ENCODE data around the gene LRRC58.
"Not testable (repeated sequence)": the region's sequence is repeated elsewhere in the genome, so short reads cannot be mapped to it uniquely, and the experiment has no call there.

The LRRC58 gene

DNA sequence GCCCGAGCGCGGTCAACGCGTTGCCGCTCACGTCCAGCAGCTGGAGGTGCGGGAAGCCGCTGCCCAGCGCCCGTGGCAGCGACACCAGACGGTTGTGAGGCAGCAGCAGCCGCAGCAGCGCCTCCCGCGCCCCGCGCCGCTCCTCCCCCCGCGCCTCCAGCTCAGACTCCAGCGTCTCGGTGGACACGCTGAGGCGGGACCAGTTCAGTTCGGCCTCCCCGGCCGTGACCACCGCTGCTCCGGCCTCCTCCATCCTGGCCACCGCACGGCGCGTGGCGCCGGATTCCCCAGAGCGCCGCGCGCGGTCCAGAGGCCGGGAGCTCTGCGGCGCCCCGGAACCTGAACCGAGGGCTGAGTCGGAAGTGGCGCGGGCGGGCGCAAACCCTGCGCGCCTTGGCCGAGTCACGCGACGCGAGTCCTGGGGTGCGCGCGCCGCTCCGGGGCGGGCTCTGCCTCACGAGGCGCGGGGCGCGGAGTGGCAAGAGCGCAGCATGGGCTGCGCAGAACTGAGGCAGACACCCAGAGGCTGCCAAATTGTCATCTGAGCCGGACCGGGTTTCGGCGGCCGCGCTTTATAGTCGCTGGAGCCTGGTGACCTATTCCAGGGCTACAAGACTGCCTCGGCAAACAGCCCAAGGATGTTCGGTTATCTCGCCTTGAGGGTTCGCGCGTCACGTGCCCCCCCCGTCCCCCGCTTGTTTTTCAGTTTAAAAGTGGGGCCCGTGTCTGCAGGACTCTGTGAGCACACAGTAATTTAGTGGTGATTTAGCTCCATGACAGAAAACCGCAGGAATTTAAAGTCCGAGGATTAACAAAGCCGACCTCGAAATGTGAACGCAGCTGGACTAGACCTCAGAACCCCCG is at the start of gene LRRC58:
TSS of gene LRRC58 (minus strand) at position 364 of the 864 bp plus-strand sequence. CDS start at position 253, 111 bp downstream.
- peak; percentile 88 for DNase-seq (ENCODE audit: insufficient read length, low spot score)
- peak; percentile 87 for FAIRE-seq

DNA sequence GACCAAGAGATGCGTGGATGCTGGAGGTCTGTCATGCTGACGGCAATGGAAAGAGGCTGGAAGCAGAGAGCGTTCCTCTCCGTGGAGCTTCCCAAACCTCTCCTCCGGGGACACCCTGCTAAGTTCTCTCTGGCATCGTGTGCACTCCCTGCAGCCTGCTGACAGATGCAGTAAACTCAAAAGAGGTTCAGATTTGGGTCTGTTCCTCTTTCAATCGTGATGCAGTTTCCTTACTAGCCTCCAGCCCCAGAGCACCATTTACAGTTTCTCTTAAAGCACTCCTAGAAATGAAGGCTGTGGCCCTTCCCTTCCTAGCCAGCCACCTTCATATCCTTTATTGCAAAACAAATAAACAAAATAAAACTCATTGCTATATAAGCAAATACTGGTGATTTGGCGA is 47.3 kb upstream of the LRRC58 start:
- FAIRE-seq (no peak), DNase-seq (ENCODE audit: insufficient read length, low spot score) (no peak)

DNA sequence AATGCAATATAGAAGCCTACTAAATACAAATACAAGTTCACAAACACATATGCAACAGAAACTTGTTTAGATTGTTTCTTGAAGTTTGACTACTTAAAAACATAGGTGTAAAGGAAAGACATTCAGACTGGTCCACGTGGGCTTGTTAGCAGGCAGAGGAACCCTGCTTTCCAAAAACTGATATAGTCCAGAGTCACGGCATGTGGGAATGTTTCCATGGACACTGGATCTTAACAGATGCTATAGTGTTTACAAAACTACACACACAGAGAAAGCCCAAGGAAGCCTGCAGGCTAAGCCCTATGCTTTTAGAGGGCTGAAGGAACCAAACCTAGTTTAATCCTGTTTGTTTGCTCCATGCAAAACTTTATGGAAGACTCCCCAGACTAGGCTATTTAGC is 45.2 kb upstream of the LRRC58 start:
- DNase-seq (ENCODE audit: insufficient read length, low spot score) (no peak), FAIRE-seq (no peak)

- DNase-seq (ENCODE audit: insufficient read length, low spot score) (no peak), FAIRE-seq (no peak)
Measured at GRCh38 chr3:120393761-120394160, 44.6 kb upstream of the LRRC58 start.

DNA sequence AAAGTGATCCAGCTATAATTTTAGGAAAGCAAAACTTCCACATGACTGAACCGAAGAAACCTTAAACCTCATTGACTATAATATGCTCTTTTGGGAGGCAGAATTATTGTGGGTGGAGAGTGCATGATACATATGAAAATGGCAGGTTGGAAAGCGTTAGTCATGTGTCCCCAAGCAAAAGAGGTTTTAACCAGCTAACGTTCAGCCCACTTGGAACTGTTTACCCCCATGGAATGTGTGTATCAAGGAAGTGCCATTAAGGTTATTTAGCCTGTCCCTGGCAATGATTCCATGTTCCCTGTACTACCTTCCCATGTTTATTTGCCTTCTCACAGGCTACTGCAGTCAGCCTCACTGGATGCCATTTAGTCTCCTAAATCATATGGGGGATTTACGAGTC is 44.1 kb upstream of the LRRC58 start:
- DNase-seq (ENCODE audit: insufficient read length, low spot score) (no peak), FAIRE-seq (no peak)

GRCh38 chr3:120382941-120383447 is 33.8 kb upstream of the LRRC58 start:
- FAIRE-seq: no peak
- no peak for DNase-seq (ENCODE audit: insufficient read length, low spot score)

DNA sequence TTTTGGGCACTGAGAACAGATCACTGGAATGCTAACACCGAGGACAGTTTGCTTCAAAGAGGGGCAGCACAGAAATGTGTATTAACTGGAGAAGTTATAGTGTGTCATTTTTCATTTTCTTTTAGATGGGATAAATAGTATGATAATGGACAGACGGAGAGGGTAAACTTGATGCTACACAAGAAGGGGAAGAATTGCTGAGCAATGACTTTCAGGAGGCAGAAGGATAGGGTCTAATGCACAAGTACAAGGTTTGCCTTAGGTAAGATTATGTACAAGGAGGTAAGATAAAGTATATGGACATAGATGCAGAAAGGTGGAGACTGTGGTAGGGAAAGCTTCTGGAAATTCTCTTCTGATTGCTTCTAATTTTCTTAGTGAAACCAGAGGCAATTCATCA is 32.3 kb upstream of the LRRC58 start:
- no peak for FAIRE-seq
- no peak for DNase-seq (ENCODE audit: insufficient read length, low spot score)

DNA sequence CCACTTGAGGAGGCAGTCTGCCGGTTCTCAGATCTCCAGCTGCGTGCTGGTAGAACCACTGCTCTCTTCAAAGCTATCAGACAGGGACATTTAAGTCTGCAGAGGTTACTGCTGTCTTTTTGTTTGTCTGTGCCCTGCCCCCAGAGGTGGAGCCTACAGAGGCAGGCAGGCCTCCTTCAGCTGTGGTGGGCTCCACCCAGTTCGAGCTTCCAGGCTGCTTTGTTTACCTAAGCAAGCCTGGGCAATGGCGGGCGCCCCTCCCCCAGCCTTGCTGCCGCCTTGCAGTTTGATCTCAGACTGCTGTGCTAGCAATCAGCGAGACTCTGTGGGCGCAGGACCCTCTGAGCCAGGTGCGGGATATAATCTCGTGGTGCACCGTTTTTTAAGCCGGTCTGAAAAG is 28.8 kb upstream of the LRRC58 start:
- not testable (repeated sequence) for DNase-seq (ENCODE audit: insufficient read length, low spot score); FAIRE-seq

DNA sequence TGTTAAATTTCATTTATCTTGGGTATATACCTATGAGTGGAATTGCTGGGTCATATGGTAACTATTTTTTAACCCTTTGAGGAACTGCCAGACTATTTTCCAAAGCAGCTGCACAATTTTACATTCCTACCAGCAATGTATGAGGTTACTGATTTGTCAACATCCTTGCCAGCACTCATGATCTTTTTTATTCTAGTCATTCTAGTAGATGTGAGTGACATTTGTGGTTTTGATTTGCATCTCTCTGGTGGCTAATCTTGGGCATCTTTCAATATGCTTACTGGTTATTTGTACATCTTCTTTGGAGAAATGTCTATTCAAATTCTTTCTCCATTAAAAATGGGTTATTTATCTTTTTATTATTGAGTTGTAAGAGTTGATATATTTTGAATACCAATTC is 21.3 kb upstream of the LRRC58 start:
- DNase-seq (ENCODE audit: insufficient read length, low spot score) (no peak), FAIRE-seq (no peak)

DNA sequence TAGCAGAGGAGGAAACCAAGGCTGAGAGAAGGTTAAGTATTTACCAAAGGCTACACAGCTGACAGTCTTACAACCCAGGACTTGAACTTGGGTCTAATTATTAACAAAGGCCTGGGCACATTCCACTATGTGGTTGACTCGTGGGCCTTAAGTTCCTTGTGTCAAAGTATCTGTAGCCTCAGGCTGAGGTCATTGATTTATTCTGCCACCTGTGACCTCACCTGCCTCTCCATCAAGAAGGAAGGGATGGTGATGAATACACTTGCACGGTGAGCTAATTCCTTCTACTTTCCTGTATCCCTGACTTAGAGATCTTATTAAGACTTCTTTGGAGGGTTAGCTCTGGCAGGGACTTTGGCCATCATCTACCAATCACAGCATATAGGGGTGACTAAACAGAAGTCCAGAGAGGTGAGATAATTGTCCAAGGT is 19.9 kb upstream of the LRRC58 start:
- no peak for FAIRE-seq
- no peak for DNase-seq (ENCODE audit: insufficient read length, low spot score)

DNA sequence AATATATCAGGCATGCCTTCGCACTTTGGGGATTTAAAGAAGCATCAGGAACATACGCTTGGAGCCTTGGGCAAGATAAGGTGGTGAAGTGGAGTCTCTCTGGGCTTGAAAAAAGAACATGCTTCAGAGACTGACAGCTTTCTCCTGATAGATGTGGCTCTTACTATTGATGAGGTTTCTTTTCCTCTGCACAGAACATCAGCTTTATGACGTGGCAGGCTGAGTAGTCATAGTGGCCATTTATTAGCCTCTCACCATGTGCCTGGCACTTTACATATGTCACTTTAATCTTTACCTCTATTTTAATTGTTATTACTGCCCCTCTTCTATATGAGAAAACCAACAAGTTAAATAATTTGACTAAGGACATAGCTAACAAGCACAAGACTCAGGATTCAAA is 19.0 kb upstream of the LRRC58 start:
- FAIRE-seq (no peak), DNase-seq (ENCODE audit: insufficient read length, low spot score) (no peak)

DNA sequence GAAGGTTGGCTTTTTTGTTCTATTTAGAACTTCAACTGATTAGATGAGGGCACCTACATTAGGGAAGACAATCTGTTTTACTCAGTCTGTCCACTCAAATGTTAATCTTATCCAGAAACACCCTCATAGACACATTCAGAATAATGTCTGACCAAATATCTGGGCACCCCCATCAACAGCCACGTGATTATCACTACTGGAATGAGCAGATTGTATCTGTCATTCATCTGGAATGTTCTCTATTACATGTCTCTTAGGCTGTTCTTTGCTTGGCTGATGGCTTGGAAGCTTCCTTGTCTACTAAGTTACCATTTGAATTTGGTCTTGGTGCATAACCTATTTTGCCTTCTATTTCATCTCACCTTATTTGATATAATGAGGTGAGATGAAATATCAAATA is 15.7 kb upstream of the LRRC58 start:
- DNase-seq (ENCODE audit: insufficient read length, low spot score) (no peak), FAIRE-seq (peak; percentile 36)

- FAIRE-seq: no peak
- DNase-seq (ENCODE audit: insufficient read length, low spot score): no peak
Measured at GRCh38 chr3:120364101-120364500, 14.9 kb upstream of the LRRC58 start.

DNA sequence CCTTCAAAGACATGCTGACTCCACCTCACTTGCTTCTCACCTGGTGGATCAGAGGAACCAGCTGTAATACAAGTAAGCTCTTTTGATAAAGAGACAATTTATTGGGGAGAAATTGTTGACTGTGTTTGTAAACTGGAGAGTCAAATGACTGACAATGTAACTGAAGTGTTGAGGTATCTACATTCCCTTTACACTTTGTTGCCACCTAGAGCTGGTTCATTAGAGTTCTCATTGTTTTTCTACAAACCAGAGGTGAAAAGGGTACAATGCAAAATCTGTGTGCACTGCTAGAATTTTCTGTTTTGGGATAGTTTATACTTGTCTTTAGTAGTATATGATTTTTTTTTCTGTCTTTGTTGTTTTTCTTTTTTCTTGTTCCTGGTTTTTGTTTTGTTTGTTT is 8.7 kb upstream of the LRRC58 start:
- no peak for FAIRE-seq
- DNase-seq (ENCODE audit: insufficient read length, low spot score): no peak

GRCh38 chr3:120355486-120355885 is 6.3 kb upstream of the LRRC58 start:
- no peak for FAIRE-seq
- no peak for DNase-seq (ENCODE audit: insufficient read length, low spot score)

- FAIRE-seq (no peak), DNase-seq (ENCODE audit: insufficient read length, low spot score) (no peak)
Measured at GRCh38 chr3:120353463-120353862, 4.3 kb upstream of the LRRC58 start.

DNA sequence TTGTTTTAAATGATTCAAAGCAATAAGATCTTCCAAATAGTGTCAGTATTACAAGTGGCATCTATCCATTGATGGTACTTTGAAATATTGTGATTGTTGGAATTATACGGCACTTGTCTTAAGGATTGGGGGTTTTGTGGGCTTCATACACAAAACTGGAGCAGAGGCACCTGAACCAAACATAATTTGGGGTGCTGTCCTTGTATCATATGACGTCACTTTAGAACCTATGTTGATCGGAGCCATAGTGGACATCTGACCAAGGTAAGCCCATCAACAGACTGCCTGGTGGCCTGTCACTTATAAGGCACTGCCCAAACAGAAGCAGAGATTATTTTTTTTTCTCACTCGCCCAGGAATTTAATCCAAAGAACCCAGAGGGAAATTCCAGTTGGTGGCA is 2.9 kb upstream of the LRRC58 start:
- no peak for FAIRE-seq

DNA sequence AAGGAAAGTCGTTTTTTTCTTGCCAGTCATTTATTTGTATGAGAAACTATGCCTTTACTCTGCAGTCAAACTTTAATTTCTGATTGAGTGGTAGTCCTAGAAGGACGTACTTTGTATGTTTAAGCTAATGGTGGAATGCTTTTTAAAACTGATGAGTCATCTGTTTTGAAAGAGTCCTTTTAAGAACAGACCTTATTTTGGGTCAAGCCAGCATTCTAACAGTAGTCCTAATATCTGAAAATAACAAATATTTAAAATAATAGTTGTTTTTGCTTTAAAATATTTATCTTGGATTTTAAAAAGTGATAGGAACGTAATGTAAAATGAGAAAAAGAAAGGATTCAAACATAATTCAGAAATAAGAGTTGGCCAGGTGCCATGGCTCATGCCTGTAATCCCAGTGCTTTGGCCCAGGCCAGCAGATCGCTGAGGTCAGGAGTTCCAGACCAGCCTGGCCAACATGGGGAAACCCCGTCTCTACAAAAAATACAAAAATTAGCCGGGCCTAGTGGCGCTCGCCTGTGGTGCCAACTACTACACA is 1.3 kb upstream of the LRRC58 start:
- DNase-seq (ENCODE audit: insufficient read length, low spot score) (peak; percentile 53), FAIRE-seq (no peak)

More for the DNA sequence above, 2.9 kb upstream of the LRRC58 start:
- no peak for DNase-seq (ENCODE audit: insufficient read length, low spot score)

GRCh38 chr3:120349855-120350125 is 636 bp upstream of the LRRC58 start:
- DNase-seq (ENCODE audit: insufficient read length, low spot score) (no peak), FAIRE-seq (no peak)

- FAIRE-seq (no peak), DNase-seq (ENCODE audit: insufficient read length, low spot score) (peak; percentile 27)
Measured at GRCh38 chr3:120348065-120348990, 826 bp downstream of the LRRC58 start.

DNA sequence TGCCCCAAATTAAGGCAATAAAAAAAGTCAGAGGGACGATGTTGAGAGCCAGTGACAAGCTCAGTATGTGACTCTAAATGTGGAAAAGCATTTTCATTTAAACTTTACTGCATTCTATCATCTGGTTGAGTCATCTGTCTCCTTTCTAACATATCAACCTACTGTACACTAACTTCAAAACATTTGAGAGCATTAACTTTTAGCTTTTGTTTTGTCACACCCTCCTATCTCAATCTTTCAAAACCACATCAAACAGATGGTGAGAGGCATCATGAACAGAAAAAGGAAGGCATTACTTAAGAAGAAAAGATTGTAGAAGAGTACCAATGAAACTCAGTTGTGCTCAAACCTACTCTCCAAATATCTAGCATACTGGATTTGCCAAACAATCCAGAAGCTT is 4.8 kb downstream of the LRRC58 start:
- DNase-seq (ENCODE audit: insufficient read length, low spot score) (no peak), FAIRE-seq (no peak)
